Natural killer cell treated with Interleukin-12 subunit alpha and Interleukin-12 subunit beta and Interleukin-15 and Interleukin-18, amount 100 ng/mL, for 72 hours (primary cell): Measurements from ENCODE around the gene INTU. TPM values are rescaled to one million over a fixed set of nuclear protein-coding genes. Genes with fewer than 3 reads are reported as not detected.

ENCODE experiments used
- total RNA-seq, 2 donors: library from RNA; stranded (reverse); gene quantifications; one replicate each; pipeline ENCODE4 v1.2.3, GENCODE V29; 2022

INTU gene
- total RNA-seq, 2 donors from 2014 or later: 0.50 to 0.81 TPM

Other genes starting within 250 kb of the INTU start
- gene SLC25A31, start 97.4 kb downstream of the INTU start, total RNA-seq: not detected
- 10 to 100 TPM; 10.4 to 10.5 TPM for gene HSPA4L, start 149.4 kb downstream of the INTU start, total RNA-seq
- 10 to 100 TPM; 29.4 to 66.8 TPM for gene PLK4, start 247.9 kb downstream of the INTU start, total RNA-seq